ENCODE data around the gene GAGE13. TPM values are rescaled to one million over a fixed set of nuclear protein-coding genes. Genes with fewer than 3 reads are reported as not detected.
"Not testable (repeated sequence)": the region's sequence is repeated elsewhere in the genome, so short reads cannot be mapped to it uniquely, and the experiment has no call there.

Gene GAGE13
- total RNA-seq, 4 donors from 2014 or later = not detected

- no peak for TF ChIP-seq CTCF (IDR thresholded peaks at IDR 0.05; ENCODE audit: low read depth)
Observed at GRCh38 chrX:49310371-49310770, 21.0 kb upstream of the GAGE13 start.

- TF ChIP-seq CTCF (IDR thresholded peaks at IDR 0.05; ENCODE audit: low read depth) = no peak
Observed at GRCh38 chrX:49312176-49312575, 19.2 kb upstream of the GAGE13 start.

- TF ChIP-seq CTCF (IDR thresholded peaks at IDR 0.05; ENCODE audit: low read depth) = no peak
Observed at GRCh38 chrX:49316085-49316484, 15.3 kb upstream of the GAGE13 start.

- not testable (repeated sequence) for TF ChIP-seq CTCF (IDR thresholded peaks at IDR 0.05; ENCODE audit: low read depth)
Observed at GRCh38 chrX:49321737-49322136, 9.6 kb upstream of the GAGE13 start, which contains the start of gene GAGE12J. GAGE12J (plus strand) TSS chrX:49322037; CDS start chrX:49323194, 1,157 bp downstream.

Other genes starting within 250 kb of the GAGE13 start
- gene GPKOW, start 207.8 kb upstream of the GAGE13 start, total RNA-seq = 10 to 100 TPM; 11.9 to 32.0 (median 19.8) TPM
- 1 to 10 TPM in 1 of 4 donors, under 1 TPM in 3; 0.17 to 3.0 (median 0.35) TPM for gene MAGIX, start 168.8 kb upstream of the GAGE13 start, total RNA-seq
- gene PLP2, start 159.7 kb upstream of the GAGE13 start, total RNA-seq = 10 to 100 TPM; 19.0 to 62.0 (median 37.2) TPM
- gene PRICKLE3, start 145.2 kb upstream of the GAGE13 start, total RNA-seq = 10 to 100 TPM; 10.7 to 19.4 (median 13.8) TPM
- gene SYP, start 131.4 kb upstream of the GAGE13 start, total RNA-seq = 1 to 10 TPM in 1 of 4 donors, under 1 TPM in 3; 0.16 to 2.4 (median 0.91) TPM
- under 1 TPM; under 0.01 to 0.66 (median 0.25) TPM for gene CACNA1F, start 98.2 kb upstream of the GAGE13 start, total RNA-seq
- 10 to 100 TPM in 3 of 4 donors, 1 to 10 TPM in 1; 6.5 to 14.1 (median 13.3) TPM for gene CCDC22, start 96.1 kb upstream of the GAGE13 start, total RNA-seq
- under 1 TPM in 1 of 4 donors, not detected in 3; 0.22 TPM for gene FOXP3, start 66.9 kb upstream of the GAGE13 start, total RNA-seq
- 1 to 10 TPM; 1.8 to 7.5 (median 4.5) TPM for gene PPP1R3F, start 61.8 kb upstream of the GAGE13 start, total RNA-seq
- gene GAGE10, start 27.9 kb upstream of the GAGE13 start, total RNA-seq = not detected
- not detected for gene GAGE12J, start 9.5 kb upstream of the GAGE13 start, total RNA-seq
- not detected for gene GAGE12C, start 200.6 kb downstream of the GAGE13 start, total RNA-seq
- not detected for gene GAGE12D, start 210.2 kb downstream of the GAGE13 start, total RNA-seq
- not detected for gene GAGE12E, start 219.7 kb downstream of the GAGE13 start, total RNA-seq
- not detected for gene GAGE12F, start 229.3 kb downstream of the GAGE13 start, total RNA-seq
- gene GAGE12G, start 238.8 kb downstream of the GAGE13 start, total RNA-seq = not detected
- not detected for gene GAGE12H, start 248.4 kb downstream of the GAGE13 start, total RNA-seq

Measured in subcutaneous adipose tissue (tissue), 4 donors.